Dermis microvascular lymphatic vessel endothelial cell (primary cell): ENCODE measurements around the gene OR5H15. TPM values are rescaled to one million over a fixed set of nuclear protein-coding genes. Genes with fewer than 3 reads are reported as not detected.

Source experiments
- total RNA-seq: library from RNA; depleted of rRNA; stranded (reverse); fragments of >200 nt; gene quantifications from 2 replicates; pipeline ENCODE4 v1.2.1, GENCODE V29; 2014

The OR5H15 gene
- total RNA-seq, 1 donor from 2014 or later = not detected

Other genes with a start within 250 kb of the OR5H15 start
- gene RIOX2, start 194.3 kb upstream of the OR5H15 start, total RNA-seq = 28.6 and 29.0 TPM in 2 replicates
- gene GABRR3, start 131.4 kb upstream of the OR5H15 start, total RNA-seq = not detected in 2 replicates
- not detected in 2 replicates for gene OR5AC2, start 79.5 kb upstream of the OR5H15 start, total RNA-seq
- gene OR5H1, start 36.0 kb upstream of the OR5H15 start, total RNA-seq = not detected in 2 replicates
- not detected in 2 replicates for gene OR5H14, start 19.2 kb upstream of the OR5H15 start, total RNA-seq
- gene OR5H6, start 97.5 kb downstream of the OR5H15 start, total RNA-seq = not detected in 2 replicates
- not detected in 2 replicates for gene OR5H2, start 115.8 kb downstream of the OR5H15 start, total RNA-seq
- gene OR5K4, start 187.2 kb downstream of the OR5H15 start, total RNA-seq = not detected in 2 replicates
- gene OR5K3, start 224.0 kb downstream of the OR5H15 start, total RNA-seq = not detected in 2 replicates